Naive thymus-derived CD4-positive, alpha-beta T cell (primary cell): ENCODE data around the gene TOP3B. TPM values are rescaled to one million over a fixed set of nuclear protein-coding genes. Genes with fewer than 3 reads are reported as not detected.

Experiments
- ATAC-seq: fragments of 150-1000 bp; cut with Tn5 transposase; 2 replicates; pipeline ENCODE4 v1.10.0; 2021; ENCODE audit warnings: mild to moderate bottlenecking, moderate library complexity
- CTCF ChIA-PET: fragments of 350-600 bp; sonication (Branson Sonifier 250); formaldehyde crosslinking; loops from one replicate; lab custom pipeline; 2021; ENCODE audit warnings: antibody characterized with exemption; lab: Charles Lee
- POLR2A ChIA-PET: fragments of 350-600 bp; sonication (Branson Sonifier 250); formaldehyde crosslinking; loops from one replicate; lab custom pipeline; 2021; ENCODE audit warnings: antibody characterized with exemption, inconsistent platforms; lab: Charles Lee
- DNase-seq, 9 donors: peaks; one replicate each; pipeline versions ENCODE4 v3.0.0 to v3.0.0-alpha.2; 2020 to 2022; ENCODE audit warnings: mixed read lengths in 1 of 9
- H3K27ac ChIP-seq: one replicate; pipeline ENCODE4 v1.7.0; 2013; ENCODE audit warnings: mild to moderate bottlenecking, low read depth, low read length, moderate library complexity
- H3K27me3 ChIP-seq, 2 donors: one replicate each; pipeline ENCODE4 v1.7.0; 2013; ENCODE audit warnings: low read length in 2 of 2, mild to moderate bottlenecking in 2 of 2, moderate library complexity in 2 of 2; ENCODE audit not compliant: control insufficient read depth in 2 of 2, insufficient read depth in 2 of 2
- H3K36me3 ChIP-seq, 3 experiments: 1 replicate in 2 of 3; 2 replicates in 1 of 3; pipeline ENCODE4 v1.7.0; 2013; ENCODE audit warnings: low read length in 3 of 3, mild to moderate bottlenecking in 3 of 3, moderate library complexity in 1 of 3; ENCODE audit not compliant: insufficient read depth in 3 of 3, control insufficient read depth in 2 of 3
- H3K4me1 ChIP-seq, 2 donors: one replicate each; pipeline ENCODE4 v1.7.0; 2013; ENCODE audit warnings: low read length in 2 of 2, mild to moderate bottlenecking in 2 of 2, moderate library complexity in 1 of 2; ENCODE audit not compliant: control insufficient read depth in 2 of 2, insufficient read depth in 2 of 2
- H3K4me3 ChIP-seq: 2 replicates; pipeline ENCODE4 v1.7.0; 2013; ENCODE audit warnings: mild to moderate bottlenecking, low read length
- H3K9me3 ChIP-seq, 3 experiments: 1 replicate in 2 of 3; 2 replicates in 1 of 3; pipeline ENCODE4 v1.7.0; 2013; ENCODE audit warnings: low read length in 3 of 3; ENCODE audit not compliant: control insufficient read depth in 2 of 3
- H3K27ac Mint-ChIP-seq, 9 donors: one replicate each; pipeline ENCODE4 v1.8.0; 2020 to 2022; ENCODE audit warnings: mixed read lengths in 9 of 9, mild to moderate bottlenecking in 8 of 9, moderate library complexity in 5 of 9, inconsistent platforms in 2 of 9
- H3K27me3 Mint-ChIP-seq, 5 donors: one replicate each; pipeline ENCODE4 v1.8.0; 2021 to 2022; ENCODE audit warnings: mixed read lengths in 5 of 5, mild to moderate bottlenecking in 1 of 5
- H3K36me3 Mint-ChIP-seq, 5 donors: one replicate each; pipeline ENCODE4 v1.8.0; 2020 to 2022; ENCODE audit warnings: mixed read lengths in 5 of 5, mild to moderate bottlenecking in 3 of 5, inconsistent platforms in 1 of 5
- H3K4me1 Mint-ChIP-seq, 7 donors: one replicate each; pipeline ENCODE4 v1.8.0; 2020 to 2022; ENCODE audit warnings: mixed read lengths in 7 of 7, mild to moderate bottlenecking in 3 of 7, inconsistent platforms in 1 of 7
- H3K4me3 Mint-ChIP-seq, 10 donors: one replicate each; pipeline ENCODE4 v1.8.0; 2020 to 2022; ENCODE audit warnings: mild to moderate bottlenecking in 10 of 10, mixed read lengths in 10 of 10, moderate library complexity in 6 of 10, inconsistent platforms in 2 of 10
- H3K9me3 Mint-ChIP-seq, 11 donors: one replicate each; pipeline ENCODE4 v1.8.0; 2020 to 2022; ENCODE audit warnings: mixed read lengths in 11 of 11, mild to moderate bottlenecking in 4 of 11, inconsistent platforms in 1 of 11, moderate library complexity in 1 of 11
- intact Hi-C, 2 donors: fragments of 100-400 bp; cut with micrococcal nuclease; formaldehyde crosslinking; loops; one replicate each; pipeline ENCODE4 v1.15.1; 2023
- polyA plus RNA-seq, 2 donors: library from polyadenylated mRNA; unstranded; fragments of 300-500 nt; fragmentation: Illumina TruSeq; gene quantifications; one replicate each; pipeline ENCODE4 v1.2.3, GENCODE V29; 2021
- total RNA-seq, 6 experiments: library from RNA in 5 of 6; stranded (reverse) in 5 of 6; gene quantifications; 1 replicate in 5 of 6; 2 replicates in 1 of 6; pipeline ENCODE4 v1.2.3 and lab custom pipeline; 2021 to 2026

Gene TOP3B
- total and polyA plus RNA-seq, 7 experiments from 2014 or later = 8.4 to 80.5 (median 49.5) TPM

DNA sequence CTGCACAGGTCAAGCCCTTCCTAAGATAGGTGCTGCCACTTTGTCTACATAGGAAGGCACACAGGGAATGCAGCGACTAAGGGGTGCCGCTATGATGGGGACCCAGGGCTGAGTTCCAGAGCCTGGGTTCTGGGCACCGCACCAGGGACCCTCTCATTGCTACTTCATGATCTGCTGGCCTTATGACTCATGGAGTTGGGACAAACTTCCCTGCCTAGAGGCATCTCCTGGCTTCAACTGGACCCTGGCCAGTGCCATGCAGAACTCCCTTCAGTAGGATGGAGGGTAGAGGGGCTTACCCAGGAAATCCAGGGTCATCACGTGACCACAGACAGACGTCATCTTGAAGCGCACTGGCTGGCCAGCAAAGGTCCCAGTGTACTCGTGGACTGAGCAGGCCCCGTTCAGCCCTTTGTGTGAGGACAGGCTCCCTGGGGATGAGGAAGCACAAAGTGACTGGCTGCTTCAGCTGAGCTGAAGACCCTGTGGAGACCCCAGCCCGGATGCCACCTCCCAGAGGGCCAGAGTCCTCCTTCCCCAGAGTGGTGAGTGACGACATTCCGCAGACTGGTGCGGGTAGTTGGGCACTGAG lies 8.4 kb downstream of the TOP3B start:
- intact Hi-C loops = no loop called here
- ChIA-PET POLR2A (no interaction called here), CTCF (no interaction called here)
- no peak overlapping the region for H3K27ac Mint-ChIP-seq
- DNase-seq (no peak), ATAC-seq (no peak)
- no peaks in the 10 kb centered on the region for H3K9me3 ChIP-seq
- H3K27me3 Mint-ChIP-seq = no peaks in the 10 kb centered on the region
- peaks cover 0 to 1% (median 0%) of the 10 kb centered on the region in 11 donors for H3K9me3 Mint-ChIP-seq
- peaks cover 0 to 68% (median 15%) of the 10 kb centered on the region in 3 experiments for H3K36me3 ChIP-seq
- H3K4me3 Mint-ChIP-seq = no peak overlapping the region
- no peak overlapping the region for H3K4me3 ChIP-seq
- no peak overlapping the region for H3K27ac ChIP-seq
- peaks cover 7 to 37% (median 30%) of the 10 kb centered on the region in 7 donors for H3K4me1 Mint-ChIP-seq
- H3K27me3 ChIP-seq = no peaks in the 10 kb centered on the region
- H3K36me3 Mint-ChIP-seq = peaks cover 0 to 26% (median 8%) of the 10 kb centered on the region in 5 donors
- H3K4me1 ChIP-seq = no peaks in the 10 kb centered on the region

GRCh38 chr22:21972806-21973205 lies 9.8 kb downstream of the TOP3B start:
- Mint-ChIP-seq H3K27ac (no peak overlapping the region), H3K4me1 (peaks cover 3 to 24% (median 18%) of the 10 kb centered on the region in 7 donors), H3K4me3 (no peak overlapping the region), H3K36me3 (peaks cover 0 to 35% (median 13%) of the 10 kb centered on the region in 5 donors), H3K9me3 (peaks cover 0 to 1% (median 0%) of the 10 kb centered on the region in 11 donors), H3K27me3 (no peaks in the 10 kb centered on the region)
- no peak overlapping the region for H3K4me3 ChIP-seq
- DNase-seq = no peak
- no peak overlapping the region for H3K27ac ChIP-seq
- H3K36me3 ChIP-seq = peaks cover 5 to 73% (median 19%) of the 10 kb centered on the region in 3 experiments
- H3K9me3 ChIP-seq = no peaks in the 10 kb centered on the region
- ChIA-PET POLR2A (interaction anchor here (1.0 kb wide), 1 partner anchor 9 kb away, joined by 3 read pairs; the partner anchor contains the start of gene TOP3B), CTCF (interaction anchor here (0.6 to 1.7 kb wide), 3 partner anchors 9 to 200 kb away, joined by 3 to 6 read pairs (median 4); partner anchors contain the start of gene TOP3B)
- H3K4me1 ChIP-seq = no peaks in the 10 kb centered on the region
- ATAC-seq = no peak
- intact Hi-C loops = no loop called here
- H3K27me3 ChIP-seq = no peaks in the 10 kb centered on the region

DNA sequence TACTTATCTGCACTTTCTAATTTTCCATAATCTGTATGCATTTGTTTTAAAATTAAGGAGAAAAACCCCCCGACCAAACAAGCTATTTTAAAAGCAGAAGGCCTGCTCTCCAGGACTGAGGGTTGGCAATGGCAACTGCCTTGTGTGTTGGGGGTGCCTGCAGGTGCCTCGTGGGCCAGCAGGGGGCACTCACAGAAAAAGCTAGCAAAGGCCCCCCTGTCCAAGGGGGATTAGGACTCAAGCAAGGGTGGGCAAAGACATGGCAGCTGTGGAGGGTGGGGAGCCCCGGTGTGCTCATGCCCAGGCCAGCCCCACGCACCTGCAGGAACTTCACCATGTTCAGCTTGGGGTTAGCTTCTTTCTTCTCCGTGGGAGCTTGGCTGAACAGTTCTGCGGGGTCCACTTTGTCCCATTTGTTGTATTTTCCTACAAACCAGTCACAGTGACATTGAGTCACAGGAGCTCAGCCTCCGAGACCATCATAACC lies 10.3 kb downstream of the TOP3B start:
- Histone ChIP-seq H3K27me3 (no peaks in the 10 kb centered on the region), H3K9me3 (no peaks in the 10 kb centered on the region), H3K27ac (no peak overlapping the region), H3K36me3 (peaks cover 5 to 78% (median 22%) of the 10 kb centered on the region in 3 experiments), H3K4me1 (no peaks in the 10 kb centered on the region), H3K4me3 (no peak overlapping the region)
- DNase-seq = peak in 8 of 9 donors; percentile 32 to 54 (median 43)
- H3K27me3 Mint-ChIP-seq = no peaks in the 10 kb centered on the region
- H3K4me3 Mint-ChIP-seq = no peak overlapping the region
- CTCF ChIA-PET = interaction anchor here (0.6 to 1.7 kb wide), 3 partner anchors 10 to 200 kb away, joined by 3 to 6 read pairs (median 4); partner anchors contain the start of gene TOP3B
- H3K9me3 Mint-ChIP-seq = peaks cover 0 to 1% (median 0%) of the 10 kb centered on the region in 11 donors
- intact Hi-C loops = no loop called here
- peaks cover 0 to 20% (median 13%) of the 10 kb centered on the region in 7 donors for H3K4me1 Mint-ChIP-seq
- peaks cover 2 to 36% (median 13%) of the 10 kb centered on the region in 5 donors for H3K36me3 Mint-ChIP-seq
- no peak overlapping the region for H3K27ac Mint-ChIP-seq
- POLR2A ChIA-PET = interaction anchor here (0.7 to 1.0 kb wide), 2 partner anchors 10 to 23 kb away, joined by 3 to 5 read pairs; partner anchors contain the start of gene TOP3B
- peak; percentile 78 for ATAC-seq

DNA sequence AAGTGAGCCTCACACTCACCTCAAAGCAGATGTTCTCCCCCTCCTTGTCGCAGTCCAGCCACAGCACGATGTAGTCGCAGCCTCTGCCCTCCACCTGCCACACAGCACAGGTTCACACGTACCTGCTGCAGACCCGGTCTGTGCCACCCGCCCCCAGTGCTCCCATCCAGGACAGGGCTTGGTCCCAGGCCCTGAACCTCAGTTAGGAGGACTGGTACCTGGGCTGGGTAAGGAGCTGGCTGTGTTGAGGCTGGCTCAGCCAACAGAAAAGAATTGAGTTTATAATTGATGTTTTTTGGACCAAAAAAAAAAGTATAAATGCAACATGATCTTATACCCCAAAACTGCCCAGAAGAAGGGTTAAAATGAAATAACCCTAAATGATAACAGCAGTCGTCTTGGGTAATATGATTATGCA lies 10.7 kb downstream of the TOP3B start:
- Histone ChIP-seq H3K27me3 (no peaks in the 10 kb centered on the region), H3K4me1 (no peaks in the 10 kb centered on the region), H3K27ac (no peak overlapping the region), H3K36me3 (peaks cover 5 to 83% (median 27%) of the 10 kb centered on the region in 3 experiments), H3K9me3 (no peaks in the 10 kb centered on the region), H3K4me3 (no peak overlapping the region)
- DNase-seq = no peak
- H3K4me1 Mint-ChIP-seq = peaks cover 0 to 18% (median 11%) of the 10 kb centered on the region in 7 donors
- no peak for ATAC-seq
- peaks cover 5 to 41% (median 13%) of the 10 kb centered on the region in 5 donors for H3K36me3 Mint-ChIP-seq
- H3K27me3 Mint-ChIP-seq = no peaks in the 10 kb centered on the region
- H3K27ac Mint-ChIP-seq = no peak overlapping the region
- H3K4me3 Mint-ChIP-seq = no peak overlapping the region
- ChIA-PET POLR2A (interaction anchor here (0.7 kb wide), 1 partner anchor 22 kb away, joined by 5 read pairs; no protein-coding TSS in a partner anchor), CTCF (interaction anchor here (0.6 to 1.7 kb wide), 3 partner anchors 10 to 199 kb away, joined by 3 to 6 read pairs (median 4); partner anchors contain the start of gene TOP3B)
- peaks cover 0 to 1% (median 0%) of the 10 kb centered on the region in 11 donors for H3K9me3 Mint-ChIP-seq
- intact Hi-C loops = no loop called here

DNA sequence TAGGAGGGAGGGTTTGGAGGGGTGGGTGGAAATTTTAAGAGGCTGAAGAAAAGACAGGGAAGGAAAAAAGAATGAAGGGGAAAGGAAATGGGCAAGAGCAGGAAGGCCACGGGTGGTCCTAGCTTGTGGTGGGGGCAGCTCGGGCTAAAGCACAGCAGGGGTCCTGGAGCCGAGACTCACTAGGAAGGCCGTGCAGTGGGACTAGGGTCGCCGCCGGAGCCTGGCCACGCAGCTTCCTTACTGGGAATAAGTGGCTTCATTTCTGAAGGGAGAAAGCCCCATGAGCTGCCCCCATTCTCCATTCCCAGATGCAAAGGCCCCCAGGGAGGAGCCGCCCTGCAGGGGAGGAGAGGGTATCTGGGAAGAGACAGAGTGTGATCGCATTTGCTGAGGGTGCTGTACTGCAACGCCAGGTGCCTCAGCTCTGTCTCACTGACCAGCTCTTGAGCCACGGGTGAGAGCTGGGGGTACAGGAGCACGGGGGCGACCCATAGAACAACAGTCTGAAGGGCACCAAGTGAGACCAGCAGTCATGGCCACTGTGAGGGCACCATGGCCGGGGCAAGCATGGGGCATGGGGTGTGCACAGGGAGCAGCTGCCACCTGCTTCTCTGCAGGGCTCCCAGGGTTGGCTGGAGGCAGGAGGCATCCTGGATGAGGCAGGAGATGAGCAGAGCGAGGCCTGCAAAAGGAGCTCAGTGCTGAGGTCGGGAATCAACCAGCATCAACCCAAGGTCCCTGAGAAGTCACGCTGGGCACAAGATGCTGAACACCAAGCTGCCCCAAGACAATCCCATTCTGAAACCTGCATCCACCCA lies 11.6 kb downstream of the TOP3B start:
- intact Hi-C loops = no loop called here
- no peak overlapping the region for H3K4me3 ChIP-seq
- DNase-seq = no peak
- H3K27ac ChIP-seq = no peak overlapping the region
- H3K9me3 ChIP-seq = no peaks in the 10 kb centered on the region
- ATAC-seq = no peak
- Mint-ChIP-seq H3K27ac (peak overlapping the region in 1 of 9 donors; percentile 51), H3K36me3 (peaks cover 5 to 49% (median 13%) of the 10 kb centered on the region in 5 donors), H3K4me1 (peaks cover 0 to 10% (median 5%) of the 10 kb centered on the region in 7 donors), H3K4me3 (no peak overlapping the region), H3K9me3 (peaks cover 0 to 1% (median 0%) of the 10 kb centered on the region in 11 donors), H3K27me3 (no peaks in the 10 kb centered on the region)
- ChIA-PET POLR2A (interaction anchor here (1.7 kb wide), 1 partner anchor 11 kb away, joined by 5 read pairs; the partner anchor contains the start of gene TOP3B), CTCF (interaction anchor here (1.7 kb wide), 1 partner anchor 11 kb away, joined by 6 read pairs; the partner anchor contains the start of gene TOP3B)
- H3K27me3 ChIP-seq = no peaks in the 10 kb centered on the region
- peaks cover 5 to 91% (median 34%) of the 10 kb centered on the region in 3 experiments for H3K36me3 ChIP-seq
- no peaks in the 10 kb centered on the region for H3K4me1 ChIP-seq
